BLaER1 treated with 17β-estradiol and CSF1 and Interleukin-3, amounts not matched to agents 10 nM and 100 nM (cell line): ENCODE results near the gene DHRS4.
A peak's percentile ranks its signal among the peaks of the same experiment; 100 is the strongest.
"Not testable (repeated sequence)": the region's sequence is repeated elsewhere in the genome, so short reads cannot be mapped to it uniquely, and the experiment has no call there.

Source experiments
- H3K27ac ChIP-seq, 11 experiments: shearing (Covaris generic); formaldehyde crosslinking; 2 replicates each; pipeline ENCODE4 v1.8.1; 2022
- H3K27me3 ChIP-seq, 11 experiments: shearing (Covaris generic); formaldehyde crosslinking; 2 replicates each; pipeline ENCODE4 v1.8.1; 2022
- H3K36me3 ChIP-seq, 11 experiments: shearing (Covaris generic); formaldehyde crosslinking; 2 replicates each; pipeline ENCODE4 v1.8.1; 2022
- H3K4me1 ChIP-seq, 10 experiments: shearing (Covaris generic); formaldehyde crosslinking; 2 replicates each; pipeline ENCODE4 v1.8.1; 2022
- H3K4me2 ChIP-seq, 11 experiments: shearing (Covaris generic); formaldehyde crosslinking; 2 replicates each; pipeline ENCODE4 v1.8.1; 2022
- H3K4me3 ChIP-seq, 10 experiments: shearing (Covaris generic); formaldehyde crosslinking; 2 replicates each; pipeline ENCODE4 v1.8.1; 2022
- H3K9ac ChIP-seq, 11 experiments: shearing (Covaris generic); formaldehyde crosslinking; 2 replicates each; pipeline ENCODE4 v1.8.1; 2022
- H3K9me3 ChIP-seq, 11 experiments: shearing (Covaris generic); formaldehyde crosslinking; replicated peaks in 1 of 11; 2 replicates each; pipeline ENCODE4 v1.8.1; 2022
- H4K20me1 ChIP-seq, 11 experiments: shearing (Covaris generic); formaldehyde crosslinking; 2 replicates each; pipeline ENCODE4 v1.8.1; 2022
- Cebpa-rat ChIP-seq, 11 experiments: shearing (Covaris generic); IDR thresholded peaks; 2 replicates each; pipeline ENCODE4 v1.8.1; 2022

The DHRS4 gene

GRCh38 chr14:24006817-24007652, 53.5 kb downstream of the DHRS4 start:
- H3K27ac ChIP-seq, result peak overlapping the region in 10 of 11 experiments; percentile 54 to 78 (median 72); a peak in 20 of 22 replicates
- H4K20me1 ChIP-seq, H3K9me3 ChIP-seq, H3K36me3 ChIP-seq, H3K27me3 ChIP-seq: not testable (repeated sequence)
- peak overlapping the region; percentile 75 to 85 (median 81) for H3K4me2 ChIP-seq
- H3K4me3 ChIP-seq, result peak overlapping the region; percentile 57 to 75 (median 64)
- peak overlapping the region; percentile 64 to 78 (median 76); a peak in 21 of 22 replicates for H3K9ac ChIP-seq
- H3K4me1 ChIP-seq, result peaks cover 12 to 24% (median 20%) of the 10 kb centered on the region in 10 experiments; a peak in 16 of 20 replicates

- Histone ChIP-seq H3K4me2 (peak overlapping the region; percentile 19 to 59 (median 41); a peak in 20 of 22 replicates), H3K9ac (peak overlapping the region in 8 of 11 experiments; percentile 2 to 54 (median 42); a peak in 8 of 22 replicates), H3K27me3 (no peaks in the 10 kb centered on the region)
Observed at GRCh38 chr14:24011051-24011450, 57.5 kb downstream of the DHRS4 start.

GRCh38 chr14:24012726-24013273, 59.2 kb downstream of the DHRS4 start:
- not testable (repeated sequence) for H3K27me3 ChIP-seq, H3K4me2 ChIP-seq, H3K9me3 ChIP-seq, H3K27ac ChIP-seq, H3K36me3 ChIP-seq, H3K4me3 ChIP-seq, H4K20me1 ChIP-seq
- H3K9ac ChIP-seq, result peak overlapping the region in 2 of 11 experiments; percentile 25 to 48; a peak in 2 of 22 replicates
- peaks cover 17 to 28% (median 24%) of the 10 kb centered on the region in 10 experiments; a peak in 18 of 20 replicates for H3K4me1 ChIP-seq

More at GRCh38 chr14:24011051-24011450, 57.5 kb downstream of the DHRS4 start:
- peaks cover 0 to 6% (median 4%) of the 10 kb centered on the region in 11 experiments; a peak in 5 of 22 replicates for H3K36me3 ChIP-seq
- H3K27ac ChIP-seq, result no peak overlapping the region
- peaks cover 15 to 28% (median 20%) of the 10 kb centered on the region in 10 experiments; a peak in 17 of 20 replicates for H3K4me1 ChIP-seq
- no peak overlapping the region for H3K4me3 ChIP-seq
- TF ChIP-seq Cebpa-rat (IDR thresholded peaks at IDR 0.05), result no peak
- H3K9me3 ChIP-seq, result no peaks in the 10 kb centered on the region
- H4K20me1 ChIP-seq, result no peaks in the 10 kb centered on the region; a peak in 1 of 22 replicates

- Histone ChIP-seq H3K4me1 (peaks cover 17 to 28% (median 23%) of the 10 kb centered on the region in 10 experiments; a peak in 18 of 20 replicates), H3K4me3 (no peak overlapping the region), H3K36me3 (peaks cover 0 to 6% (median 4%) of the 10 kb centered on the region in 11 experiments; a peak in 5 of 22 replicates), H3K9me3 (no peaks in the 10 kb centered on the region), H4K20me1 (no peaks in the 10 kb centered on the region; a peak in 1 of 22 replicates), H3K27me3 (no peaks in the 10 kb centered on the region), H3K27ac (no peak overlapping the region), H3K9ac (no peak overlapping the region), H3K4me2 (peak overlapping the region in 1 of 11 experiments; percentile 1; a peak in 1 of 22 replicates)
- no peak for TF ChIP-seq Cebpa-rat (IDR thresholded peaks at IDR 0.05)
Observed at GRCh38 chr14:24013654-24014514, 60.3 kb downstream of the DHRS4 start.

GRCh38 chr14:24015745-24016144, 62.2 kb downstream of the DHRS4 start:
- not testable (repeated sequence) for H3K36me3 ChIP-seq, H4K20me1 ChIP-seq, H3K4me3 ChIP-seq, H3K9me3 ChIP-seq, H3K27me3 ChIP-seq, H3K9ac ChIP-seq, H3K4me2 ChIP-seq, H3K27ac ChIP-seq
- peaks cover 4 to 27% (median 10%) of the 10 kb centered on the region in 10 experiments; a peak in 16 of 20 replicates for H3K4me1 ChIP-seq
